Activated T-helper 2 cell treated with anti-CD3 and anti-CD28 coated beads, Interferon-gamma antibody, Interleukin-2, Interleukin-4, amounts not matched to agents 10 μg/mL and 5 μg/mL and 100 μg/mL, durations not matched to agents 14 hours and 24 hours and 36 hours (primary cell): ENCODE results near the gene IFITM1. TPM values are rescaled to one million over a fixed set of nuclear protein-coding genes. Genes with fewer than 3 reads are reported as not detected.
"Not testable (repeated sequence)": the region's sequence is repeated elsewhere in the genome, so short reads cannot be mapped to it uniquely, and the experiment has no call there.

Source experiments
- DNase-seq: peaks from one replicate; pipeline ENCODE4 v3.0.0; 2021; ENCODE audit warnings: low spot score
- H3K27ac Mint-ChIP-seq: one replicate; pipeline ENCODE4 v1.8.0; 2021; ENCODE audit warnings: mixed read lengths
- H3K27me3 Mint-ChIP-seq: one replicate; pipeline ENCODE4 v1.8.0; 2021; ENCODE audit warnings: low read depth, mixed read lengths
- H3K36me3 Mint-ChIP-seq: one replicate; pipeline ENCODE4 v1.8.0; 2021; ENCODE audit warnings: low read depth, mixed read lengths
- H3K4me1 Mint-ChIP-seq: one replicate; pipeline ENCODE4 v1.8.0; 2021; ENCODE audit warnings: low read depth, mixed read lengths
- H3K4me3 Mint-ChIP-seq: one replicate; pipeline ENCODE4 v1.8.0; 2021; ENCODE audit warnings: low read depth, mild to moderate bottlenecking, moderate library complexity, mixed read lengths
- H3K9me3 Mint-ChIP-seq: one replicate; pipeline ENCODE4 v1.8.0; 2021; ENCODE audit warnings: mixed read lengths
- intact Hi-C: fragments of 100-400 bp; cut with micrococcal nuclease; formaldehyde crosslinking; loops from one replicate; pipeline ENCODE4 v1.15.1; 2023
- total RNA-seq: library from RNA; stranded (reverse); gene quantifications from 2 replicates; pipeline ENCODE4 v1.2.3, GENCODE V29; 2022

Gene IFITM1
- total RNA-seq, 1 donor from 2014 or later = 260 TPM

- peak overlapping the region; percentile 91 for H3K27ac Mint-ChIP-seq
- no peaks in the 10 kb centered on the region for H3K27me3 Mint-ChIP-seq
- peaks cover 56% of the 10 kb centered on the region for H3K36me3 Mint-ChIP-seq
- DNase-seq = no peak
- H3K4me3 Mint-ChIP-seq = peak overlapping the region; percentile 90
- intact Hi-C loops = loop anchor here (2.0 to 5.0 kb wide), 5 partner anchors 15 to 105 kb away; partner anchors contain the start of genes BET1L, PSMD13, RIC8A and SIRT3
- H3K9me3 Mint-ChIP-seq = no peaks in the 10 kb centered on the region
- peaks cover 34% of the 10 kb centered on the region for H3K4me1 Mint-ChIP-seq
These were observed 1.6 kb upstream of the IFITM1 start for GRCh38 chr11:312092-312816.

- Mint-ChIP-seq H3K27me3 (no peaks in the 10 kb centered on the region), H3K4me1 (peaks cover 34% of the 10 kb centered on the region), H3K9me3 (no peaks in the 10 kb centered on the region), H3K4me3 (peak overlapping the region; percentile 90), H3K36me3 (peaks cover 58% of the 10 kb centered on the region), H3K27ac (peak overlapping the region; percentile 91)
- intact Hi-C loops = loop anchor here (2.0 to 5.0 kb wide), 5 partner anchors 13 to 106 kb away; partner anchors contain the start of genes BET1L, PSMD13, RIC8A and SIRT3
- DNase-seq = no peak
These were observed 495 bp upstream of the IFITM1 start for GRCh38 chr11:313304-313786.

DNA sequence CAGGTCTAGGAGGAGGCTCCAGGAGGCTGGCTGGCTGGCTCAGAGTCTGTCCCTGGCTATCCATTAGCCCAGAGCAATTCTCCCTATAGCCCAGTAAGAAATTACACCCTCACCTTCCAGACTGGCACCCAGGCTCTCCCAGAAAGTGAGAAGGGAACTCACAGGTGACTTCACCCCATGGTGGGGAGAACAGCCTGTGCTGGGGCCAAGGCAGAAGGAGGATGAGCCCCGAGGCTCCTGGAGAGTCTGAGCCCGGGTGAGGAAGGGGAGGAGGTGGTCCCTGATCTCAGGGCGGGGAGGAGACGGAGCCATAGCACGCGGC, 675 bp downstream of the IFITM1 start:
- intact Hi-C loops = loop anchor here (5.0 kb wide), 1 partner anchor 107 kb away; the partner anchor contains the start of genes BET1L and RIC8A
- Mint-ChIP-seq H3K36me3 (peaks cover 46% of the 10 kb centered on the region), H3K4me1 (peaks cover 33% of the 10 kb centered on the region), H3K27ac (peak overlapping the region; percentile 91), H3K4me3 (peak overlapping the region; percentile 90)
- not testable (repeated sequence) for H3K27me3 Mint-ChIP-seq, DNase-seq, H3K9me3 Mint-ChIP-seq

- H3K9me3 Mint-ChIP-seq = no peaks in the 10 kb centered on the region
- intact Hi-C loops = no loop called here
- peak overlapping the region; percentile 90 for H3K4me3 Mint-ChIP-seq
- peak overlapping the region; percentile 91 for H3K27ac Mint-ChIP-seq
- no peak for DNase-seq
- peaks cover 35% of the 10 kb centered on the region for H3K4me1 Mint-ChIP-seq
- no peaks in the 10 kb centered on the region for H3K27me3 Mint-ChIP-seq
- peaks cover 45% of the 10 kb centered on the region for H3K36me3 Mint-ChIP-seq
These were observed 1.2 kb downstream of the IFITM1 start for GRCh38 chr11:315051-315481.

DNA sequence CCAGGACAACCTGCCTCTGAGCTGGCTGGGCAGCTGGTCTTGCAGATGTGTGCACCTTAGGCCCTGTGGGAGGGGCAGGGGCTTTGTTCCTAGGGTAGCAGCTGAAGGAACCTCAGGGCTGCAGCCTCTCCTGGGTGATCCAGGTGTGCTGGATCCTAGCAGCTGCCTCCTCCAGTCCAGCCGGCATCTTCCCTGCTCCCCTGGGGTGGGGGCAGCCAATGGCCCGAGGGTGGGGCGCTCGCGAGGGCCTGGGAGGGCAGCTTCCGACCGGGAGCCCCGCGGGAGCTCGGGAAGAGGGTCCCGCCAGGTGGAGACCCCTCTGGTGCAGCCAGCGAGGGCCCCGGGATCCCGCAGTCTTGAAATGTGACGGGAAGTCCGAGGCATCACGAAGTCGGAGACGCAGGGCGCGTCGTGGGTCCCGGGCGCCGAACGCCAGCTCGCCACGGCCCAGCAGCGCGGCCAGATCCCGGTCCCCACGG, 1.7 kb downstream of the IFITM1 start:
- Mint-ChIP-seq H3K27me3 (no peaks in the 10 kb centered on the region), H3K4me3 (peak overlapping the region; percentile 90), H3K9me3 (no peaks in the 10 kb centered on the region), H3K27ac (peak overlapping the region; percentile 91), H3K4me1 (peaks cover 39% of the 10 kb centered on the region), H3K36me3 (peaks cover 50% of the 10 kb centered on the region)
- intact Hi-C loops = no loop called here
- no peak for DNase-seq

DNA sequence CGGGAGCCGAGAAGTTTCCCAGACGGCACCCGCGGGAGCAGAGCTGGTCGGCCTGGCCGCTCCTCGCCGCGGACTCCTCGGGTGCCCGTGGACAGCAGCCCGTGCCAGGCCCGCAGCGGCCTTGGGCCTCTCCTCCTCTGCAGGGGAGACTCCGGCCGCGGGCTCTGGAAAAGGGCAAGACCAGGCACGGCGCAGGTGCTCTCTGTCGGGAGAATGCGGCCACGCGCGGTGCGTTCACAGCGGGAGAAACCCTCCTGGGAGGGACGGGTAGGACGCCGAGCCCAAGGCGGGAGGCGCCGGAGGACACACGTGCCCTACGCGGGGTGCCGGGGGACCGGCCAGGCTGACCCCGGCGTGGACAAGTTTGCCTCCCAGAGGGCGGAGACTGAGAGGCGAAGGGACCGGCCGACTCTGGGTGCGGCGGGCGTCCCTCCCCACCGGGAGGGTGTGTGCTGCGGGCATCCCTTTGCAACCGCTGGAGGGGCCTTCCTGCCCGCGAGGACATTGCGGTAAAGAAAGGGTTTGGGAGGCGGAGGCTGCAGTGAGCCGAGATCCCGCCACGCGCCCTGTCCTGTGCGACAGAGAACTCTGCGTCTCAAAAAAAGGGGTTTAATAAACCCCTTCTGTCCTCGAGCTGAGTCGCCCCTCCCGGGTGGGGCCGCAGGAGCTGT, 2.3 kb downstream of the IFITM1 start:
- no peak for DNase-seq
- Mint-ChIP-seq H3K27me3 (no peaks in the 10 kb centered on the region), H3K36me3 (peaks cover 53% of the 10 kb centered on the region), H3K4me3 (peak overlapping the region; percentile 86), H3K9me3 (no peaks in the 10 kb centered on the region), H3K4me1 (peaks cover 42% of the 10 kb centered on the region), H3K27ac (peak overlapping the region; percentile 88)
- intact Hi-C loops = no loop called here

- Mint-ChIP-seq H3K9me3 (no peaks in the 10 kb centered on the region), H3K27ac (peak overlapping the region; percentile 88), H3K4me3 (peak overlapping the region; percentile 86), H3K4me1 (peaks cover 39% of the 10 kb centered on the region), H3K36me3 (peaks cover 51% of the 10 kb centered on the region), H3K27me3 (no peaks in the 10 kb centered on the region)
- intact Hi-C loops = no loop called here
- no peak for DNase-seq
These were observed 3.1 kb downstream of the IFITM1 start for GRCh38 chr11:316891-317301.

DNA sequence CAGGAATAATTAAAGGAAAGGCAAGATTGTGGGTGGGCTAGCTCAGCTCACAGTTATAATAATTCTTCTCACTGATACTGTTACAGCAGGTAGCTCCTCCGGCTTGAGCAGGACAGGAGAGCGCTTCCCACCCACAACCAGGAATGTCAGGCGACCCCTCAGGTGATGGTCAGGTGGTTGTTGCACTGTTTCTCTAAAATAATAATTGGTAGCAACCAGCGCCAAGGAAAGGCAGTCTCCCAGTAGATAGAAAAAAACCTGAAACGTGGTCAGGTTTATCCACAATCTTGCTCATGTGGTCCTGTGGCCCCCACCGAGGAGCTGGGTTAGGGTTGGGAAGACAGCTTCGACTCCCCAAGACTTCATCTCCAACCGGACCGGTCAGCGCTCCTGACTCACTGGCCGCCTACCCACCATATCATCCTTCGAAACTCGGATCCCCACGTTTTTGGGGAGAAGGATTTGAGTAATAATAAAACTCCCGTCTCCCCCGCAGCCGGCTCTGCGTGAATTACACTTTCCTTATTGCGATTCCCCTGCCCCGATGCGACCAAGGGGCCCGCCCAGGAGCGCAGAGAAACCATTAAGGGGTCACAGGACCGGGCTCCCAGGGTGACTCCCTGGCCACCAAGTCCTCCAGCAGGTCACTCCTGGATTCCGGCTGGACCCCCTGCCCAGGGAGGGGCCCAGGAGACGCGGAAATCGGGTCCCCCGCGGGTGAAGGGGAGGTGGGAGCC, 4.0 kb downstream of the IFITM1 start:
- Mint-ChIP-seq H3K27ac (peak overlapping the region; percentile 88), H3K36me3 (peaks cover 49% of the 10 kb centered on the region), H3K4me1 (peaks cover 34% of the 10 kb centered on the region), H3K4me3 (peak overlapping the region; percentile 86)
- intact Hi-C loops, H3K27me3 Mint-ChIP-seq, DNase-seq, H3K9me3 Mint-ChIP-seq: not testable (repeated sequence)

- H3K27me3 Mint-ChIP-seq, DNase-seq, intact Hi-C loops, H3K4me3 Mint-ChIP-seq, H3K27ac Mint-ChIP-seq, H3K9me3 Mint-ChIP-seq: not testable (repeated sequence)
- Mint-ChIP-seq H3K4me1 (peaks cover 28% of the 10 kb centered on the region), H3K36me3 (peaks cover 49% of the 10 kb centered on the region)
These were observed 4.7 kb downstream of the IFITM1 start for GRCh38 chr11:318405-319120.

DNA sequence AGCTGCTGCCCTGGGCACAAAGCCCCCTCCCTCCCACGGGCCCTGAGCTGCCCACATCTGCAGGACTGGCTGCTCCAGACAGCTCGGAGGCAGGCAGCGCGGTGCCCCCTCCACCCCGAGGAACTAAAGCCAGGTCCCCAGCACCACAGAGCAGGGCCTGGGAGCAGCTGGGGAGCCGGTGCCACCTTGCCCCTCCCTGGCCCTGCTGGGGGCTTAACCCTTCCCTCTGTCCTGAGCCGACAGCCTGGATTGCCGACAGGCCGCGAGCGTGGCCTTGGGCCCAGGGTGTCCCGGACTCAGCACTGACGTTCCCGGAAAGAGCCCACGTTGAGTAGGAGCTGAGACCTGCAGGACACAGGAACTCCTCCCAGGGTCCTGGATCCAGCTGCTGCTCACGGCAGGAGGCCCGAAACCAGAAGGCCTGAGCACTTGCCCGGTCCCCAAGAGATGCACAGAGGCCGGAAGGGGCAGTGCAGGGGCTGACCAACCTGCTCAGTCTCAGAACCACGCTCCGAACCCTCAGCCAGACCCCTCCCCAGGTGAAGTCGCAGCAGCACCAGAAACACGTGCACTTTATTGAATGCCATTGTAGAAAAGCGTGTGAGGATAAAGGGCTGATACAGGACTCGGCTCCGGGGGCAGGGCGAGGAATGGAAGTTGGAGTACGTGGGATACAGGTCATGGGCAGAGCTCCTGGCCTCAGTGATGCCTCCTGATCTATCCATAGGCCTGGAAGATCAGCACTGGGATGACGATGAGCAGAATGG, 5.5 kb downstream of the IFITM1 start:
- H3K27me3 Mint-ChIP-seq, DNase-seq, intact Hi-C loops, H3K9me3 Mint-ChIP-seq: not testable (repeated sequence)
- Mint-ChIP-seq H3K4me1 (peaks cover 32% of the 10 kb centered on the region), H3K36me3 (peaks cover 44% of the 10 kb centered on the region), H3K4me3 (peak overlapping the region; percentile 79), H3K27ac (peak overlapping the region; percentile 67)

- DNase-seq, H3K27me3 Mint-ChIP-seq, intact Hi-C loops, H3K9me3 Mint-ChIP-seq: not testable (repeated sequence)
- peak overlapping the region; percentile 67 for H3K27ac Mint-ChIP-seq
- H3K36me3 Mint-ChIP-seq = peaks cover 38% of the 10 kb centered on the region
- H3K4me1 Mint-ChIP-seq = peaks cover 38% of the 10 kb centered on the region
- H3K4me3 Mint-ChIP-seq = peak overlapping the region; percentile 79
These were observed 6.0 kb downstream of the IFITM1 start for GRCh38 chr11:319888-320273.
